K562 (cell line): ENCODE results near the gene OR10X1.

ENCODE experiments used
- RBBP5 ChIP-seq: fragments of 200-600 bp; sonication (generic); IDR thresholded peaks from 2 replicates; pipeline ENCODE4 v1.6.1; 2012; ENCODE audit warnings: borderline replicate concordance, mild to moderate bottlenecking, low read length, control low read depth, inconsistent platforms; ENCODE audit not compliant: insufficient read depth, poor library complexity, severe bottlenecking
- ZBTB33 ChIP-seq: sonication (generic); formaldehyde crosslinking; IDR thresholded peaks from 2 replicates; pipeline ENCODE4 v1.8.1; 2023; ENCODE audit warnings: mild to moderate bottlenecking, missing genetic modification reagents

GRCh38 chr1:158564608-158565007, 15.1 kb downstream of the OR10X1 start:
- no peak for TF ChIP-seq ZBTB33
- TF ChIP-seq RBBP5 = no peak
